HepG2 (cell line): Measurements from ENCODE around the gene C2orf92. TPM values are rescaled to one million over a fixed set of nuclear protein-coding genes. Genes with fewer than 3 reads are reported as not detected.

Experiments
- ATF3 ChIP-seq: sonication (generic); formaldehyde crosslinking; IDR thresholded peaks from 2 replicates; pipeline ENCODE4 v1.4.0; 2020; ENCODE audit warnings: missing genetic modification reagents
- CREM ChIP-seq, 2 experiments: sonication (generic) in 1 of 2; formaldehyde crosslinking in 1 of 2; IDR thresholded peaks; 2 replicates each; pipeline versions ENCODE4 v1.4.0 to v1.6.1; 2016 to 2020; ENCODE audit warnings: antibody characterized with exemption in 1 of 2, mild to moderate bottlenecking in 1 of 2, missing genetic modification reagents in 1 of 2
- FUBP1 ChIP-seq: sonication (generic); formaldehyde crosslinking; IDR thresholded peaks from 2 replicates; pipeline ENCODE4 v1.5.1; 2020; ENCODE audit warnings: missing genetic modification reagents, mild to moderate bottlenecking, borderline replicate concordance
- HNRNPLL ChIP-seq: fragments of 200-400 bp; formaldehyde crosslinking; IDR thresholded peaks from 2 replicates; pipeline ENCODE4 v1.6.1; 2017; ENCODE audit warnings: mild to moderate bottlenecking, low read depth, low read length; ENCODE audit not compliant: poor library complexity, severe bottlenecking
- IKZF1 ChIP-seq: fragments of 450-650 bp; IDR thresholded peaks from 2 replicates; pipeline ENCODE4 v1.7.1; 2016
- MAX ChIP-seq: IDR thresholded peaks from 2 replicates; pipeline ENCODE4 v1.6.1; 2012; ENCODE audit warnings: inconsistent platforms
- MYNN ChIP-seq: sonication (generic); formaldehyde crosslinking; IDR thresholded peaks from 2 replicates; pipeline ENCODE4 v1.4.0; 2020; ENCODE audit warnings: mild to moderate bottlenecking, low read depth, missing genetic modification reagents
- NFYB ChIP-seq: sonication (generic); formaldehyde crosslinking; IDR thresholded peaks from 2 replicates; pipeline ENCODE4 v1.4.0; 2020; ENCODE audit warnings: missing genetic modification reagents
- SRSF1 ChIP-seq: fragments of 200-400 bp; formaldehyde crosslinking; optimal IDR thresholded peaks from 2 replicates; pipeline ENCODE3; 2017; ENCODE audit warnings: mild to moderate bottlenecking, low read depth, low read length, moderate library complexity
- SSRP1 ChIP-seq: IDR thresholded peaks from 2 replicates; pipeline ENCODE4 v1.6.1; 2016; ENCODE audit warnings: control low read depth
- TERF1 ChIP-seq: sonication (generic); formaldehyde crosslinking; IDR thresholded peaks from 2 replicates; pipeline ENCODE4 v1.8.0; 2022; ENCODE audit warnings: mild to moderate bottlenecking, missing genetic modification reagents, moderate library complexity
- THRA ChIP-seq: sonication (generic); formaldehyde crosslinking; IDR thresholded peaks from 2 replicates; pipeline ENCODE4 v1.4.0; 2020; ENCODE audit warnings: missing genetic modification reagents, borderline replicate concordance
- USF2 ChIP-seq, 2 experiments: sonication (generic) in 1 of 2; formaldehyde crosslinking in 1 of 2; IDR thresholded peaks; 2 replicates each; pipeline versions ENCODE4 v1.5.1 to v1.6.1; 2011 to 2020; ENCODE audit warnings: borderline replicate concordance in 1 of 2, low read depth in 1 of 2, low read length in 1 of 2, mild to moderate bottlenecking in 1 of 2, missing genetic modification reagents in 1 of 2, moderate library complexity in 1 of 2
- ZIK1 ChIP-seq: sonication (generic); formaldehyde crosslinking; IDR thresholded peaks from 2 replicates; pipeline ENCODE4 v1.5.0; 2020; ENCODE audit warnings: mild to moderate bottlenecking, low read depth, missing genetic modification reagents, borderline replicate concordance
- ZNF510 ChIP-seq: sonication (generic); formaldehyde crosslinking; IDR thresholded peaks from 2 replicates; pipeline ENCODE4 v1.4.0; 2020; ENCODE audit warnings: low read depth, mild to moderate bottlenecking, missing genetic modification reagents
- ZNF567 ChIP-seq: sonication (generic); formaldehyde crosslinking; IDR thresholded peaks from 2 replicates; pipeline ENCODE4 v1.8.1; 2023; ENCODE audit warnings: mild to moderate bottlenecking, missing genetic modification reagents, borderline replicate concordance
- ZNF761 ChIP-seq: sonication (generic); formaldehyde crosslinking; conservative IDR thresholded peaks from 2 replicates; pipeline ENCODE4 v1.4.0; 2020; ENCODE audit warnings: mild to moderate bottlenecking, missing genetic modification reagents
- ZNF878 ChIP-seq: sonication (generic); formaldehyde crosslinking; IDR thresholded peaks from 2 replicates; pipeline ENCODE4 v1.8.1; 2023; ENCODE audit warnings: mild to moderate bottlenecking, missing genetic modification reagents, moderate library complexity
- ZSCAN22 ChIP-seq: sonication (generic); formaldehyde crosslinking; IDR thresholded peaks from 2 replicates; pipeline ENCODE4 v1.4.0; 2020; ENCODE audit warnings: mild to moderate bottlenecking, missing genetic modification reagents
- polyA plus RNA-seq, 8 experiments: library from polyadenylated mRNA; depleted of rRNA in 3 of 8; stranded (reverse) in 7 of 8; unstranded in 1 of 8; fragments of >200 nt; fragmentation: Illumina TruSeq in 4 of 8; extraction: Trizol in 4 of 8; gene quantifications; 2 replicates each; pipeline versions ENCODE4 v1.2.1 to v1.2.3, GENCODE V29; 2011 to 2016; ENCODE audit warnings: low read depth in 4 of 8, missing spikeins in 1 of 8, mixed read lengths in 1 of 8; ENCODE audit not compliant: insufficient read depth in 1 of 8
- total RNA-seq, 5 experiments: library from RNA; depleted of rRNA; stranded (reverse); fragments of >200 nt; fragmentation: Illumina TruSeq; extraction: Trizol; gene quantifications; 2 replicates each; pipeline ENCODE4 v1.2.3, GENCODE V29; 2016; ENCODE audit warnings: low read depth in 1 of 5

C2orf92 gene
- total and polyA plus RNA-seq, 2 of the 13 experiments (the other 11 are each of a cell fraction or from before 2014, with no cell fraction given): 4.9 to 5.0 TPM

GRCh38 chr2:97713296-97714083 is 44.0 kb downstream of the C2orf92 start, which contains the start of gene ZAP70 (continued):
- TF ChIP-seq MAX: peak; percentile 94
- no peak for TF ChIP-seq ZIK1 (CRISPR knock-in tag)
- no peak for TF ChIP-seq ZNF510 (CRISPR knock-in tag)
- no peak for TF ChIP-seq SSRP1
- TF ChIP-seq FUBP1 (CRISPR knock-in tag): no peak
- no peak for TF ChIP-seq ZSCAN22
- TF ChIP-seq ZNF761 (CRISPR knock-in tag): no peak
- TF ChIP-seq TERF1 (CRISPR knock-in tag): no peak
- TF ChIP-seq ATF3 (CRISPR knock-in tag): no peak
- TF ChIP-seq CREM (IDR thresholded peaks at IDR 0.05): no peak
- TF ChIP-seq CREM (CRISPR knock-in tag; IDR thresholded peaks at IDR 0.05): no peak
- TF ChIP-seq HNRNPLL: no peak
- no peak for TF ChIP-seq MYNN (CRISPR knock-in tag)
- TF ChIP-seq USF2 (IDR thresholded peaks at IDR 0.05; ENCODE audit: low read depth, low read length): no peak
- TF ChIP-seq USF2 (CRISPR knock-in tag; IDR thresholded peaks at IDR 0.05; ENCODE audit: borderline replicate concordance): peak; percentile 41; the same call in 1 of the 2 replicates
- TF ChIP-seq THRA (CRISPR knock-in tag): no peak
- TF ChIP-seq NFYB: no peak
- TF ChIP-seq ZNF567 (CRISPR knock-in tag): no peak
- TF ChIP-seq IKZF1: no peak
- no peak for TF ChIP-seq SRSF1
- 0 out of 2 replicates have a peak, but pooled peaks have one; percentile 24 for TF ChIP-seq ZNF878 (CRISPR knock-in tag)
